Mesodermal cell (in vitro differentiated cells): ENCODE data around the gene GRIN3B.

Experiments
- H3K27ac ChIP-seq: 2 replicates; pipeline ENCODE4 v1.7.0; 2013; ENCODE audit warnings: mild to moderate bottlenecking, low read depth, low read length, moderate library complexity; ENCODE audit not compliant: severe bottlenecking
- H3K36me3 ChIP-seq: 2 replicates; pipeline ENCODE4 v1.7.1; 2013; ENCODE audit warnings: mild to moderate bottlenecking, low read length, moderate library complexity; ENCODE audit not compliant: control insufficient read depth, insufficient read depth
- H3K4me1 ChIP-seq: one replicate; pipeline ENCODE4 v1.7.1; 2013; ENCODE audit warnings: mild to moderate bottlenecking, low read length; ENCODE audit not compliant: insufficient read depth, control insufficient read depth, poor library complexity, severe bottlenecking
- H3K4me3 ChIP-seq: 2 replicates; pipeline ENCODE4 v1.7.0; 2013; ENCODE audit warnings: low read length, control low read depth, mild to moderate bottlenecking; ENCODE audit not compliant: insufficient read depth, poor library complexity, severe bottlenecking; ENCODE audit errors: extremely low read depth
- H3K9me3 ChIP-seq: 2 replicates; pipeline ENCODE4 v1.7.1; 2013; ENCODE audit warnings: mild to moderate bottlenecking, low read length, moderate library complexity; ENCODE audit not compliant: control insufficient read depth
- WGBS, 2 experiments: methylation state at CpG; one replicate each; pipeline ENCODE4 v1.1.5; 2013; ENCODE audit warnings: missing lambda C conversion rate in 2 of 2; ENCODE audit not compliant: insufficient coverage in 2 of 2; 5-methylcytosine and 5-hydroxymethylcytosine counted together

Gene GRIN3B

GRCh38 chr19:1050989-1051788 lies 51.0 kb downstream of the GRIN3B start:
- no peak overlapping the region for H3K4me3 ChIP-seq
- no peak overlapping the region for H3K27ac ChIP-seq
- no peaks in the 10 kb centered on the region for H3K9me3 ChIP-seq
- WGBS, 2 experiments, result 72% methylated on average over 27 to 29 of the region's 31 CpGs
- no peaks in the 10 kb centered on the region for H3K36me3 ChIP-seq
- no peaks in the 10 kb centered on the region for H3K4me1 ChIP-seq

- Histone ChIP-seq H3K36me3 (no peaks in the 10 kb centered on the region), H3K9me3 (peaks cover 5% of the 10 kb centered on the region), H3K4me3 (no peak overlapping the region), H3K27ac (no peak overlapping the region), H3K4me1 (no peaks in the 10 kb centered on the region)
- 79% methylated on average over 10 to 17 of the region's 17 CpGs for WGBS, 2 experiments
Measured at GRCh38 chr19:1051791-1052190, 51.6 kb downstream of the GRIN3B start.

DNA sequence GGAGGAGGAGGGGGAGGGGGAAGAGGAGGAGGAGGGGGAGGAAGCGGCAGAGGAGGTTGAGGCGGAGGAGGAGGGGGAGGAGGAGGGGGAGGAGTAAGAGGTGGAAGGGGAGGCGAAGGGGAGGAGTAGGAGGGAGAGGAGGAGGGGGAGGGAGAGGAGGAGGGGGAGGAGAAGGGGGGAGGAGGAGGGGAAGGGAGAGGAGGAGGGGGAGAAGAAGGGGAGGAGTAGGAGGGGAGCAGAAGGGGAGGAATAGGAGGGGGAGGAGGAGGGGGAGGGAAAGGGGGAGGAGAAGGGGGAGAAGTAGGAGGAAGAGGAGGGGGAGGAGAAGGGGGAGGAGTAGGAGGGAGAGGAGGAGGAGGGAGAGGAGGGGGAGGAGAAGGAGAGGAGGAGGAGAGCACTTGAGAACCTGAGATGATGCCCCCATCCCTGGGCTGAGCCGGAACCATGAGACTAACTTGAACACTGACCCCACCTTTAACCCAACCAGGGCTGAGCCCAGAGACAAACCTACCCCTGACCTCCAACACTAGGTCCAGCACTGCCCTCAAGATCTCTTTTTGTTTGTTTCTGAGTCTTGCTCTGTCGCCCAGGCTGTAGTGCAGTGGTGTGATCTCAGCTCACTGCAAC lies 52.2 kb downstream of the GRIN3B start:
- no peaks in the 10 kb centered on the region for H3K36me3 ChIP-seq
- peaks cover 11% of the 10 kb centered on the region for H3K9me3 ChIP-seq
- no peaks in the 10 kb centered on the region for H3K4me1 ChIP-seq
- H3K27ac ChIP-seq, result no peak overlapping the region
- WGBS, 2 experiments, result 83 to 93% methylated on average over 2 of the region's 5 CpGs
- no peak overlapping the region for H3K4me3 ChIP-seq

- peaks cover 11% of the 10 kb centered on the region for H3K9me3 ChIP-seq
- no peak overlapping the region for H3K27ac ChIP-seq
- 93 to 94% methylated on average over 28 to 31 of the region's 31 CpGs for WGBS, 2 experiments
Measured at GRCh38 chr19:1053176-1054101, 53.2 kb downstream of the GRIN3B start.

DNA sequence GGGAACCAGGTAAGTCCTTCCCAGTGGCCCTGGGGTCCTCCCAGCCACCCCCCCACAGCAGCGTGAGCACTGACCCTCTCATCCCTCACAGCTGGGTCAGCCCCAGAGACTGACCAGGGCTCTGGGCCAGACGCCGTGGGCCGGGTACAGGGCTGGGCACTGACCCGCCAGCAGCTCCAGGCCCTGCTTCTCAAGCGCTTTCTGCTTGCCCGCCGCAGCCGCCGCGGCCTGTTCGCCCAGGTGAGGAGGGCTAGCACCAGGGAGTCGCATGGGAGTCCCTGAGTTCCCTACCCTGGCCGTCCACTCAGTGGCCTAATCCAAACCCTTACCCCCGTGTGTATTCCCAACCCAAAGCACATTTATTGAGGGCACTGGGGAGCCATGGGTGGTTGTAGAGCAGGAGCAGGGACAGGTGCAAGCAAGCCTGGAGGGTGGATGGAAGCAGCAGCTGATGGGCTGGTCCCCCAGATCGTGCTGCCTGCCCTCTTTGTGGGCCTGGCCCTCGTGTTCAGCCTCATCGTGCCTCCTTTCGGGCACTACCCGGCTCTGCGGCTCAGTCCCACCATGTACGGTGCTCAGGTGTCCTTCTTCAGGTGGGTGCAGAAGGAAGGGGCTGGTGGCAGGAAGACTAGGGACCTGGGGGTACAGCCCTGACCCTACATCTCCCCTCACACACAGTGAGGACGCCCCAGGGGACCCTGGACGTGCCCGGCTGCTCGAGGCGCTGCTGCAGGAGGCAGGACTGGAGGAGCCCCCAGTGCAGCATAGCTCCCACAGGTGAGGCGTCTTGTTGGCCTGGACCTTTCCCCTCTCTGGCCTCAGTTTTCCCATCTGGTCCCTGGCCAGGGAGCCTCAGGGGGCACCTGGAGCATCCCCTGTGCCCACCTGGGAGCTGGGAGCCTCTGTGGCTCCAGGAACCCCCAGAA lies 54.1 kb downstream of the GRIN3B start:
- H3K36me3 ChIP-seq, result no peaks in the 10 kb centered on the region
- H3K9me3 ChIP-seq, result peaks cover 11% of the 10 kb centered on the region
- no peak overlapping the region for H3K27ac ChIP-seq
- WGBS, 2 experiments, result 94 to 98% methylated on average over 20 to 25 of the region's 28 CpGs
- no peaks in the 10 kb centered on the region for H3K4me1 ChIP-seq
- no peak overlapping the region for H3K4me3 ChIP-seq

More at GRCh38 chr19:1053176-1054101, 53.2 kb downstream of the GRIN3B start:
- Histone ChIP-seq H3K36me3 (no peaks in the 10 kb centered on the region), H3K4me1 (no peaks in the 10 kb centered on the region), H3K4me3 (no peak overlapping the region)

DNA sequence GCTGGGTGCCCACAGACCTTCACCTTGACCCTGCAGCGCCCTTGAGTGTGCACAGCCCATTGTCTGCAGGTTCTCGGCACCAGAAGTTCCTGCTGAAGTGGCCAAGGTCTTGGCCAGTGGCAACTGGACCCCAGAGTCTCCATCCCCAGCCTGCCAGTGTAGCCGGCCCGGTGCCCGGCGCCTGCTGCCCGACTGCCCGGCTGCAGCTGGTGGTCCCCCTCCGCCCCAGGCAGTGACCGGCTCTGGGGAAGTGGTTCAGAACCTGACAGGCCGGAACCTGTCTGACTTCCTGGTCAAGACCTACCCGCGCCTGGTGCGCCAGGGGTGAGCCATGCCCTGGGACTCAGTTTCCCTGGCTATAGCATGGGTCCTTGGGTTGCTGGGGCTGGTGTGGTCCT lies 54.8 kb downstream of the GRIN3B start:
- no peaks in the 10 kb centered on the region for H3K36me3 ChIP-seq
- no peak overlapping the region for H3K27ac ChIP-seq
- H3K9me3 ChIP-seq, result peaks cover 11% of the 10 kb centered on the region
- no peaks in the 10 kb centered on the region for H3K4me1 ChIP-seq
- 86 to 93% methylated on average over 10 to 14 of the region's 14 CpGs for WGBS, 2 experiments
- H3K4me3 ChIP-seq, result no peak overlapping the region

- Histone ChIP-seq H3K4me3 (no peak overlapping the region), H3K4me1 (no peaks in the 10 kb centered on the region), H3K9me3 (peaks cover 11% of the 10 kb centered on the region), H3K36me3 (no peaks in the 10 kb centered on the region), H3K27ac (no peak overlapping the region)
- 88 to 93% methylated on average over 16 to 18 of the region's 20 CpGs for WGBS, 2 experiments
Measured at GRCh38 chr19:1055886-1056620, 55.8 kb downstream of the GRIN3B start.

DNA sequence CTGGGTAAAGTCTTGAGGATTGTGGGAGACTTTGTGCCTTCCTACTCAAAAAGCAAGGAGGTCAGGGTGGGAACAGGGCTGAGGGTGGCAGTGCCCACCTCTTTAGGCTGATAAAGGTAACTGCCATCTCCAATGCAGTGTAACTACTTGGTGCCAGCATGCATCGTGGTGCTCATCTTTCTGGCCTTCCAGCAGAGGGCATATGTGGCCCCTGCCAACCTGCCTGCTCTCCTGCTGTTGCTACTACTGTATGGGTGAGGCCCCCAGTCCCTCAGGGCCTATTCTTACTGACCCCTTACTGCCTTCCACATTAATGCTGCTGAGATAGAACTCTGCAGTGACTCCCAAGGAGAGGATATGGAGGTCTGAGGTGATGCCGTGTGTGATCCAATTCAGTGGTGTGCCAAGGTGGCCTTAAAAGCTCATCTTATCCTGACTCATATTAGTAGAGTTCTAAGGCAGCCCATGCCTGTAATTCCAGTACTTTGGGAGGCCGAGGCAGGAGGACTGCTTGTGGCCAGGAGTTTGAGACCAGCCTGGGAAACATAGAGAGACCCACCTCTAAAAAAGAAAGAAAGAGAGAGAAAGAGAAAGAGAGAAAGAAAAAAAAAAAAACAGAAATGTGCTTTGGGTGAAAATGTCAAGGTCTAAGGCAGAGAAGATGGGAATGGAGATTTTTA lies 57.1 kb downstream of the GRIN3B start:
- WGBS, 2 experiments, result 76 to 78% methylated on average over 2 to 3 of the region's 3 CpGs
- no peaks in the 10 kb centered on the region for H3K4me1 ChIP-seq
- H3K4me3 ChIP-seq, result no peak overlapping the region
- H3K36me3 ChIP-seq, result no peaks in the 10 kb centered on the region
- no peak overlapping the region for H3K27ac ChIP-seq
- peaks cover 11% of the 10 kb centered on the region for H3K9me3 ChIP-seq

DNA sequence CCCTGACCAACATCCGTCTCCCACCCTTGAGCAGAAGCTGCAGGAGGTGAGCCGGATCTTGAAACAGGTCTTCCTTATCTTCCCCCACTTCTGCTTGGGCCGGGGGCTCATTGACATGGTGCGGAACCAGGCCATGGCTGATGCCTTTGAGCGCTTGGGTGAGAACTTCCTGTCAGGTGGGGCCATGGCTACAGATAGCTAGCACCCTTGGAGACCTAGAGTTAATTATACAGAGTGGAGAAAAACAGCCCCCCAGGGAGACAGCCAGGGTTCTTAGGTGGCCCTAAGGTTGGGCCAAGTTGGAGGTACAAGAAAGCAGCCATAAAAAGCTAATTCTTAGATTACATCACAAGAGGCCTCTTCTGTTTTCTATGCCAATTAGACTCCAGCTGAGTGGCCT lies 57.9 kb downstream of the GRIN3B start:
- Histone ChIP-seq H3K36me3 (no peaks in the 10 kb centered on the region), H3K27ac (no peak overlapping the region), H3K9me3 (peaks cover 11% of the 10 kb centered on the region), H3K4me3 (no peak overlapping the region), H3K4me1 (no peaks in the 10 kb centered on the region)
- WGBS, 2 experiments, result 94 to 100% methylated on average over 2 to 5 of the region's 5 CpGs
